ENCODE data around the gene BRAP.

Gene BRAP

GRCh38 chr12:111677186-111677585, 8.6 kb downstream of the BRAP start:
- no peak for DNase-seq (ENCODE audit: low read depth)
- no peak overlapping the region for H3K4me3 ChIP-seq (ENCODE audit: low read depth, low read length)
- TF ChIP-seq, protein P1, sequence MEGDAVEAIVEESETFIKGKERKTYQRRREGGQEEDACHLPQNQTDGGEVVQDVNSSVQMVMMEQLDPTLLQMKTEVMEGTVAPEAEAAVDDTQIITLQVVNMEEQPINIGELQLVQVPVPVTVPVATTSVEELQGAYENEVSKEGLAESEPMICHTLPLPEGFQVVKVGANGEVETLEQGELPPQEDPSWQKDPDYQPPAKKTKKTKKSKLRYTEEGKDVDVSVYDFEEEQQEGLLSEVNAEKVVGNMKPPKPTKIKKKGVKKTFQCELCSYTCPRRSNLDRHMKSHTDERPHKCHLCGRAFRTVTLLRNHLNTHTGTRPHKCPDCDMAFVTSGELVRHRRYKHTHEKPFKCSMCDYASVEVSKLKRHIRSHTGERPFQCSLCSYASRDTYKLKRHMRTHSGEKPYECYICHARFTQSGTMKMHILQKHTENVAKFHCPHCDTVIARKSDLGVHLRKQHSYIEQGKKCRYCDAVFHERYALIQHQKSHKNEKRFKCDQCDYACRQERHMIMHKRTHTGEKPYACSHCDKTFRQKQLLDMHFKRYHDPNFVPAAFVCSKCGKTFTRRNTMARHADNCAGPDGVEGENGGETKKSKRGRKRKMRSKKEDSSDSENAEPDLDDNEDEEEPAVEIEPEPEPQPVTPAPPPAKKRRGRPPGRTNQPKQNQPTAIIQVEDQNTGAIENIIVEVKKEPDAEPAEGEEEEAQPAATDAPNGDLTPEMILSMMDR (IDR thresholded peaks at IDR 0.05; ENCODE audit: insufficient read depth, low read depth, low read length, missing control alignments), result no peak

GRCh38 chr12:111673503-111673902, 12.3 kb downstream of the BRAP start:
- TF ChIP-seq, protein P1 (IDR thresholded peaks at IDR 0.05; ENCODE audit: insufficient read depth, low read depth, low read length, missing control alignments), result peak; percentile 21
- H3K4me3 ChIP-seq (ENCODE audit: low read depth, low read length), result no peak overlapping the region
- DNase-seq (ENCODE audit: low read depth), result peak; percentile 25

DNA sequence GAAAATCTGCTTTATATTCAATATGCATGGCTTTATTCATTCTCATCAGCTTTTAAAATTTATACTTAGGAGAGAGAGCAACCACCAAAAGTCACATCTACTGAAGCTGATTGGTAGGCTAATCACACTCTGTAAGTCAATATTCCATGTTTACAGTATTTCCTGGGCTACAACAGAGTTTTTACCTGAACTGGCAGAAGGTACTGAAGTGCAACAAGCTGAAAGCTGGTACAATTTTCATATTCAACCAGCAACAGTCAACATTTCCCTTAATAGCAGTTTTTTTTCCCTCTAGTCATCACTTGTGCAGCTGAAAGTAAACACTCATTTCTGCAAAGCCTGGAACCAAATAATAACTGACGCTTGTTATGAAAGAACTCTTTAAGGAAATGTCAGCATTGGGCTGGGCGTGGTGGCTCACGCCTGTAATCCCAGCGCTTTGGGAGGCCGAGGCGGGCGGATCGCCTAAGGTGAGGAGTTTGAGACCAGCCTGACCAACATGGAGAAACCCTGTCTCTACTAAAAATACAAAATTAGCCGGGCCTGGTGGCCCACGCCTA, 12.9 kb downstream of the BRAP start:
- no peak overlapping the region for H3K4me3 ChIP-seq (ENCODE audit: low read depth, low read length)
- TF ChIP-seq, protein P1 (IDR thresholded peaks at IDR 0.05; ENCODE audit: insufficient read depth, low read depth, low read length, missing control alignments), result no peak
- no peak for DNase-seq (ENCODE audit: low read depth)

DNA sequence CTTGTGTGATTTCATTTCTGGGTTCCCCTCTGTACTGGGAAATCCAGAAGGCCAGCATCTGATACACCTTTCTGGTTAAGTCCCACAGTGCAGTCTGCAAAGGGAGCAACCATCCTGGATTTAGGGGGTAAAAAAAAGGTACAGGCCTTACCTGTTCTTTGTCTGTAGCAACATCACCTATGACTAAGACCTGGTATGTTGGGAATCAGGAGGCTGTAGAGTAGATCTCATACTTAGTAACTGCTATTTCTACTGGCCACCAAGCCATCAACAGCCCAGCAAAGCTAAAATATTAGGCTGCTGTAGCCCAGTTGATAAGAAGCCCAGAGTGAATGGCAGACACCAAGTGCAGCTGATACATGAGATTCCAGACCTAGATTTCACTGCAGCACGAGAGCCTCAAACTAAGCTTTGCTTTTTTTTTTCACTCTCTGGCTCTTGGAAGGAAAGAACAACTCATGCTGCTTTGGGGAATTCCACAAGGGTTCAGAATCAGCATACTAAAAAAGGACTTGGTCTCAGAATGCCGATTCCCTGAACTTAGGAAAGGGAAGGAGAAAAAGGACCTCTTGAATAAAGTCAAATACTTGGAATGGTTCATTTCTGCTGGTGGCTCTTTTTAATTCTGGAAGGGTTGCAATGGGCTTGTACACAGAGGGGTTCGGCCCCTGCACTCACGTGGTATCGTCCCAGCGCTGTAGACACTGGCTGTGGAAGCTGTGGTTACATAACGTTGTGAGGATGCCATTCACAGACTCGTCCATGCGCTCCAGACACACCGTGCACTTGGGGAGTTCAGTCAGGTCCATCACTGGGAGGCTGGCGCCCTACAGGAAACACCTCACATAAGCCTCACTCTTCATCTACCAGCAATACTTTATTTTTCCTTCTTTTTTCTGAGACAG, 20.5 kb downstream of the BRAP start:
- no peak for DNase-seq (ENCODE audit: low read depth)
- H3K4me3 ChIP-seq (ENCODE audit: low read depth, low read length), result no peak overlapping the region
- TF ChIP-seq, protein P1 (IDR thresholded peaks at IDR 0.05; ENCODE audit: insufficient read depth, low read depth, low read length, missing control alignments), result no peak

GRCh38 chr12:111664499-111664898, 21.3 kb downstream of the BRAP start:
- TF ChIP-seq, protein P1 (IDR thresholded peaks at IDR 0.05; ENCODE audit: insufficient read depth, low read depth, low read length, missing control alignments), result no peak
- H3K4me3 ChIP-seq (ENCODE audit: low read depth, low read length), result no peak overlapping the region
- DNase-seq (ENCODE audit: low read depth), result no peak

- H3K4me3 ChIP-seq (ENCODE audit: low read depth, low read length), result no peak overlapping the region
- no peak for DNase-seq (ENCODE audit: low read depth)
- TF ChIP-seq, protein P1 (IDR thresholded peaks at IDR 0.05; ENCODE audit: insufficient read depth, low read depth, low read length, missing control alignments), result no peak
Measured at GRCh38 chr12:111656016-111656415, 29.7 kb downstream of the BRAP start.

Data from GM12865 (cell line).